RCC 7860 (cell line): ENCODE data around the gene KIAA1755.

Source experiments
- DNase-seq: peaks from one replicate; pipeline ENCODE4 v3.0.0-alpha.2; 2015; ENCODE audit warnings: low spot score
- FAIRE-seq: peaks from 2 replicates; lab custom pipeline; 2012; peaks lifted over from hg19 to GRCh38; lab: Jason Lieb, UNC

KIAA1755 gene

DNA sequence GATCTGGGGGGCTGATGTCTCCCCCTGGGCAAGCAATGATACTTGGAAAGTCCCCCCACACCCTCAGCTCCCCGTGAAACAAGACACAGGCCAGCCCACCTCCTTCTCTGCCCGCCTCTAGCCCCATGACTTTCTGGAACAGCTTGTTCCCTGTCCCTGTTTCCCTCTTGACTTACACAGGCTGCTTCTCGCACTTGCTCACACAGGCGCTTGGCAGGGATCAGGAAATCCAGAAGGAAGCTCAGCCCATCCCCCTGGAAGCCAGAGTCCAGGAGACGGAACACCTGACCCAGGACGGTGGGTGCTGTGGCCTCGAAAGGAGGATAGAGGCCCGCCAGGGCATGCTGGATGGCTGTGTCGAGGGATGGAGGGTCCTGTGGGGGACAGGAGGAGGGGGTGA is 14.8 kb downstream of the KIAA1755 start:
- FAIRE-seq = no peak
- no peak for DNase-seq

DNA sequence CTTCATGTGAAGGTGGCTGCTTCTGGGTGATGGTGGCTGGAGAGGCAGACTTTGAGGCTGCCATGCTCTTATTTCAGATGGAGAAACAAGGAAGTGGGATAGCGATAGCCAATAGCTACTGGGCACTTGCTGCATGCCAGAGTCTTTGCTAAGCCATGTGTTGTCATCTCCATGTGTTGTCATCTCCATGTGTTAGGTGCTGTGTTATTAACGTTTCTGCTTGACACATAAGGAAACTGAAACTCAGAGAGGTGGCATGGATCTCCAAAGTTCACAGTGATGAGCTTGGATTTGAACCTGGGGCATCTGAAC is 16.9 kb downstream of the KIAA1755 start:
- DNase-seq (no peak), FAIRE-seq (no peak)

DNA sequence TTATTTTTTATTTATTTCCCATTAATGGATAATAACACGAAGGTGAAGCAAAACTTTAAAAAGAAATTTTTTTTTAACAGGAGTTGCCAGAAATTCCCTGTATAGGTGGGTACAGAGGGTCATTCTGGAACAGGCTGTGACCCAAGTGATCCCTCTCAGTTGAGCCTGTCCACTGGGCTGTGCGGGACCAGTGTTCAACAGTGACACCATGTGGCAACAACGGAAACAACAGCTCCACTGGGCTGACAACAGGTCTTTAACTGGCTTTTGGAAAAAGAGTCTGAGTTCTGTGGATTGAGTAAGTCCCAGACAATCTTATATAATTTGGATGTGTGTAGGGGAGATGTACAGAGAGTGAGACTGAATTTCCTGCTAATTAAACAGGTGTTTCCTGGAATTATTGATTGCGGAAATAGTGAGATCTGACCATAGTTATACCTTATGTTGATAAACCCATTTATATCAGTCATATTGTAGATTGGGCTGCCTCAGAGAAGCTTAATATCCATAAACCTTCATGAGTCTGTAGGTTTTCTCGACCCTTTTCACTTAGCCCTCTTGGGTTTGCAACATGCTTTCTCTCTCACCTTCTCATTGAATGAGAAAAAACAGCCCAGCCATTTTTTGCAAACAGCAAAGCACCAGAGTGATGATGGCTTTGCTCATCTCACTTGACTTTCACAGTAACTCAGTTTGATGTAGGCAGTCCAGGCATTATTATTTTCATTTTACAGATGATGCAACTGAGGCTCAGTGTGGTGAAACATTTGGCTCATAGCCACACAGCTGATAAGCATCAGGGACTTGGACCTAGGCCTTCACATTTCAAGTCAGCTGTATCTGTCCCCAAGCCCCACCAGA is 17.5 kb downstream of the KIAA1755 start:
- peak; percentile 31 for DNase-seq
- FAIRE-seq = no peak

DNA sequence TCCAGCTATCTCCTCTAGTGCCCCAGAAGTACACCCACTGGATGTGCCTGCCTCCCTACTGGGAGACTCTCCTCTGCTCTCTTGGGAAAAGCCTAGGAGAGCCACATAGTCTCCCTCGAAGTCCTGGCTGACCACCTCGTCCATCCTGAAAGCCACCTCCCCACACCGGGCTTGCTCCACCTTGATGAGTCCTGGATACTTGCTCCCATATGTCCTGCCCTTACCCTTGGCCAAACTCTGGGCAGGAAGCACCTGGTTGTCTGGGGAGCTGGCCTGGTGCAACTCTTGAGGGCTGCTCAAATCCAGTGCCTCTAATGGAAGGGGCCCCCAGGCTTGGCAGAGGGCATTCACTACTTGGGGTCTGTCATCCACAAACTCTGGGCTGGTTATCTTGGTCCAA is 19.3 kb downstream of the KIAA1755 start:
- DNase-seq (no peak), FAIRE-seq (no peak)

DNA sequence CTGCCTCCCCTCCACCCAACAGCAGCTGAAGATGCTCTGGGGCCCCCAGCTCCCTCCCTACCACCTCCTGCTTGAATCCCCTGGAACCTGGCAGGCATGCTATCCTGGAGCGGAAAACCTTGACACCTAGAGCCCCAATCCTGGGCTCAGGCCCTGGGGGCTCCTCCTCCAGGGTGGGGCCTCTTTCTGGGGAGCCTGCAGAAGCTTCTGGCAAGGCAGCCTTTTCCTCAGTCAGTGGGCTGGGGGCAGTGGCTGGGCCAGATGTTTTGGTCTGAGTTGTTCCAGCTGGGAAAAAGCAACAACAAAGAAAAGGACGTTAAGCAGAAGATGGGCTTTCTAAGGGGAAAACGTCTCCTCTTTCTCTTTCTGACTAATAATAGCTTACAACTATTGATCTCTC is 21.1 kb downstream of the KIAA1755 start:
- FAIRE-seq = no peak
- DNase-seq = no peak

DNA sequence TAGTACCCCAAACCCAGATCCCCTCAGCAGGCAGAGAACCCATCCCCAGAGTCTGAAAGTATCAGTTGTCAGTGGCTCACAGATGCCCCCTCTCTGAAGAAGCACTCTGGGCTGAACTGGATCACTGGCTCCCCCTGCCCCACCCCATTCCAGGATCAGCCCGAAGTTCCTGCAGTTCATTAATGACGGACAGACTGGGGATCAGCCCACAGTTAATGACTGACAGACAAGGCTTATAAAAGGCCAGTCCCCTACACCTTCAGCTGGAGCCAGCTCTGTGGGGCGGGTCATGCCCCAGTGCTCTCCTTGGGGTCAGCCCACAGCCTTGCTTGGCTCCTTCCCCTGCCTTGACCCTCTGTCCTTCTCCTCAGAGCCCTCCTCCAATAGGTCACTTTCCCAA is 21.7 kb downstream of the KIAA1755 start:
- FAIRE-seq = no peak
- DNase-seq = no peak

DNA sequence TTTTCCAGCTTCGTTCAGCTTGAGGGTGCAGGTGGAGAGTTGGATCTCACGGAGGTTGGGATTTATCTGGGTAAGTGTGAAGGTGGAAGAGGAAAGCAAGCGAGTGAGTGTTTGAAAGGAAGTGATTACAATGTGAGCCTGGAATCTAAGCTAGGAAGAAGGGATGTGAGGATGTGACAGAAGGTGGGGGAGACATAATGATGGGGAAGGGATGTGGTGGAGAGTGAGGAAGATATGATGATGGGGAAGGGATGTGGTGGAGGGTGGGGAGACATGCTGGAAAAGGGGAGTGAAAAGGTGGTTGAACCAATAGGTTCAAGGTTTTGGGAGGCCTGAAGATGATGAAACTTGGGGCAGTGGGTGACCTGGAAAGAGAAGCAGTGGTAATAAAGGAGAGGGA is 23.2 kb downstream of the KIAA1755 start:
- DNase-seq = no peak
- no peak for FAIRE-seq

DNA sequence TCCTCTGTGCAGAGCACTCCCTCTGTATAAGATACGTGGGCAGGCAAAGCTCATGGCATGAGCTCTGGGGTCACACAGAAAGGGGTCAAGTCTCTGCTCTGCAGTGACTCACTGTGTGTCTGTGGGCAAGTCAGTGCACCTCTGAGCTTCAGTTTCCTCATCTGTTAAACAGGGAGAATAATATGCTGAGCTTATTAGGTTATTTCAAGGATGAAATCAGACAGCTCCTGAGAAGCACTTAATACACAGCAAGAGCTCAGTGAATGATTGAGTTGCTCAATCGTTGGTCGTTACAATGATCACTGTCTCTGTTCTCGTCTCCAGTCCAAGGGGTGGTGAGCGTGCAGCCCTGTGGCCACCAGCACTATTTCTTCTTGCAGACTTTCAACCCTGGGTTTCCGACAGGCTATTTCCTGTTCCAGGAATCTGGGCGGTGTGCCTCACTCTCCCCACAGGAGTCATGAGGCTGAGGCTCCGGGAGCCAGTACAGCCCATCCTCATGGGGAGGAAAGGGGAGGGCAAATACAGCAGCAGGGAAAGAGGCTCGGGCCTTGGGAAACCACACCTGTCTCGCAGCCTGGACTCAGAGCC is 28.9 kb downstream of the KIAA1755 start:
- no peak for FAIRE-seq
- DNase-seq = peak; percentile 23

DNA sequence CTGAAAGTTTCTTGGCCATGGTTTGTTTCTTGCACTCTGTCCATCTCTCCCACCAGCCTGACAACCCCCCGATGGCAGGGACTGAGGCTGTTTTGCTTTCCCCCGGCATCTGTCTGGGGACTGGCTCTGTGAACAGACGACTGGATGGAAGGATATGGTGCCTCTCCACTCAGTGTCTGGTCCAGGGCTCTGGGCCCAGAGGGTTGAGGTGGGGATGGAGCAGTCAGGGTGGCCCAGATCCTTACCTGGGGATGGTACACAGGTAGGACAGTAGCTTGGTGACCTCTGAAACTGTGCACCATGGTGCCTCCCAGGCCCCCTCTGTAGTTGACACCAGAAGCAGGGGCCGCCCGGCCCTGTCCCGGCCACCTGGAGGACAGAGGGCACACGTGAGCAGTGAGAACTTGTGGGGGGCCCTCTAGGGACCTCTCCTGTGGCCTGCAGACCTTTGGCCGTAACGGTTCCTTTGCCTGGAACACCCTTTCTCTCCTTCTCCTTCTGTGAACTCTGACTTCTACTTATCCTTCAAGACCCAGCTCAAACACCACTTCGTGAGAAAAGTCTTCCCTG is 29.5 kb downstream of the KIAA1755 start:
- no peak for FAIRE-seq
- DNase-seq = no peak

DNA sequence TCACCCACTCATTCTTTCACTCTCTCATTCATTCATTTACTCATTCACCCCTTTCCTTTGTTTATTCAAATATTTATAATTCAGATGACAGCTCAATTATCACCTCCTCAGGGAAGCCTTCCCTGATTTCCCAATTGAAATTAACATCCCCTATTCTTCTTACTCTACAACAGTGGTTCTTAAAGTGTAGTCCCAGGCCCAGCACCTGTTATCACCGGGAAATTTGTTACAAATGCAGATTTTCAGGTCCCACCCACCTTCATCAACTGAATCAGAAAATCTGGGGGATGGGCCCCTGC is 30.3 kb downstream of the KIAA1755 start:
- DNase-seq = no peak
- no peak for FAIRE-seq

DNA sequence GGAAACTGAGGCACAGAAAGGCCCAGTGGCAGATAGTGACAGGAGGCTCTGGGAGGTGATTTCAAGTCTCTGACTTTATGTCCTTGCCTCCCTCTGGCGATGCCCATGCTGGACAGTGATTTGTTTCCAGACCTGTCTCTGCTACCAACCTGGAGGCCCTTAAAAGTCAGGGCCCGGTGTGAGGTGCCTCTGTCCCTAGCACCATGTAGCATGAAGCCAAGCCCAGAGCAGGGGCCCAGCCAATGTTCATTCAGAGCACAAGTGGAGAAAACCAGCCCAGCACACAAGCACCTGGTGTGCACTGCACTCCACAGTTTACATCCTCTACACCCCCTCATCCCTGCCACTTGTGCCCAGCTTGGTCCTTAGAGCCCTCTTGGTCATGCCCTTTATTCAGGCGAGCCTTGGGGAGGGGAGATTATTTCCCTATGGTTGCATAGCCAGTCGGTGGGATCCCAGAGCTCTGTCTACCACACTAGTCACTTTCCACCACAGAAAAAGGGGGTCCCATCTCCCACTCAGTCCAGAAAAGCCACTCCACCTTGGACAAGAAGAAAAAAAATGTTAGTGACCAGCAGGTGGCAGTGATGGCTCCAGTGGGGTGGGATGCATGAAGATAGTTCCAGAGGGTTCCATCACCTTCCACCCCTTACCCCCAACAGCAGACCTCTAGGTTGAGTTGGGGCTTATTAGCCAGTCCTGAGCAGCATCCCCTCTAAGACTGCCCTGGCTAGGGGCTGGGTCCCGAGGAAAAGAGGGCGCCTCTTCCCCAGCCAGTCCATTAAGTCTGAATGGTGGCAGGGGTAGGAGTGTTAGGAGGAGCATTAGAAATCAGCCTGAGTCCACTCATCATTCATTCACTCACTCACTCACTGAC is 30.9 kb downstream of the KIAA1755 start:
- FAIRE-seq (no peak), DNase-seq (no peak)

DNA sequence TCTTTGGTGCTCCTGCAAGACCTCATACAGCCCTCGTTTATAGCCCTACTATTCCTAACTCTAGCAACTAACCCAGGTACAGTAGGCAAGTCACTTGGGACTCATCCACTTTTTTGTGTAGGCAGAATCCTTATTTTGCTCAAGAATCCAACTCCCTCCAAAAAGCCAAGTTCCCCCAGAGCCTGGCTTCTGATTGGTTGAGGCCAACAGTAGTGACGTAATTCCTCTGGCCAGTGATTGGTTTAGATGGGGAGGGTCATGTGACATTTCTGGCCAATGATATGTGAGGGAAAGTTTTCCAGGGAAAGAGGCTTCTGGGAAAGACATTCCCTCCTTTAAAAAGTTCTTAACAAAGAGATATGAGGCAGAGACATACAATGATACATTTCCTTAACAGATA is 32.1 kb downstream of the KIAA1755 start:
- no peak for DNase-seq
- FAIRE-seq = no peak

DNA sequence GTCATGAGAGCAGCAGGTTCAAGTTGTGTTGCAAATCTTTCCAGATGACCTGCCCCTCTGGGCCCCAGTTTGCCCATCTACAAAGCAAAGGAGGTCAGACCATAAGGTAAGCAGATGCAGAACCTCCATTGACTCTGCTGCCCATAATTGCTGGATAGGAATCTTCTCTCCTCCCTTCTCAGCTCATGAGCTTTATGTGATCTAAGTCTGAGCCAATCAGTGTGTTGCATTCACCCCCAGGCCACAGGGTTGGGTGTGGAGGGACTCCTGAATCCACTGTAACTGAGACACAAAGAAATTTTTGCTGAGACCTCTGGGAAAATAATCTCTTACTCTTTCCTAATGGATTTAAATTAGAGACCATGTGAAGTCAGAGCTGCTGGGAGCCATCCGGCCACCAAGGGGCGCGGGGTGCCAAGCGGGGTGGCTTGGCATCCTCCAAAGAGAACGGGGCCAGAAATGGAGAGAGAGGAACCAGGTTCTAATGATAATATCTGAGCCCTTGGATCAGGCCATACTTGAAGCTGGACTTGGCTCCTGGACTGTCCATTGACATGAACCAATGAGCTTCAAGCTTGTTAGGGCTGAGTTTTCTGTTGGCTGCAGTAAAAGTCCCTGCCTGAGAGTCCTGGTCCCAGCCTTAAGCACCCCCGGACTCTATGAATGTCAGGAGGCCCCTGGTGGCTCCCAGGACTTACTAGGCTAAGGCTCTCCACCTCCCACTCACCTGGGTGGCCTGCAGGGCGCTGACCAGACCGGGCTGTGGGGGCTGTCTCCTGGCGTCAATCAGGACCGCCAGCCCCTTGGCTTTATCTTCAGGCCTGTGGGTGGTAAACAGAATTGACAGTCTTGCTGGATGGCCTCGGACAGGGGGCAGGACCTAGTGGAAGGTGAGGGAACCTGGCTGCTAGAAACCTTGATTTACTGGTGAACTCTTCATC is 32.8 kb downstream of the KIAA1755 start:
- FAIRE-seq = no peak

DNA sequence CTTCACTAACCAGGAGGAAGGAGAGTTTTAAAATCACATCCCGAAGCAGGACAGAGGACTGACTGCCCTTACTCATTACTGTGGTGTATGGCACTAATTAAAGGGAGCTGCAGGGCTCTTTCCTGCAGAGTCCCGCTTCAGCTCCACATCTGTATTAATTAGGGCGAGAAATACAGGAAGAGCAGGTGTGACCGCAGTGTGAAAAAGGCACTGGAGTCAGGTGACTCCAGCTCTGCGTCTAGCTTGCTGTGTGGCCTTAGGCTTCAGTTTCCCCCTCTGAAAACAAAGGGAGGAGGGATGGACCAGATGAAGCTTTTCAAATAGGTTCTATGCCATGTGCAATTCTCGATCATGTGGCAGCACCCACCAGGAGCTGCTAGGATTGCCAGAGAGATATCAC is 34.0 kb downstream of the KIAA1755 start:
- no peak for DNase-seq

More for the DNA sequence above, 32.8 kb downstream of the KIAA1755 start:
- DNase-seq = no peak

DNA sequence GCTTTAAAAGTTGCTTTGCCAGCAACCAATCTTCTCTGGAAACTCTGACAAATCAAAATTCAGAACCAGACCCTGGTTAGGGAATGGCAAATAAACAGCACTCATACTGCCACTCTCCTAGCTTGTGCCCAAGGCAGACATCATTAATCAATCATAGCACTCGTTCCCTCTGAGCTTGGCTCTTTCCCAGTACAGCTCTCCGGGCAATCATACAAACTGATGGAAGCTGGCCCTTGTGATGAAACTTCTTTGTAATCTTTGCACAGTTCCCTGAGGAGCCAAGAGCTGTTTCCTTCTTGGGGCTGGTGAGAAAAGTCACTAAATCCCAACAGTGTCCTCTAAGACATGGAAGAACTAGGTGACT is 34.7 kb downstream of the KIAA1755 start:
- FAIRE-seq (no peak), DNase-seq (no peak)

More for the DNA sequence above, 34.0 kb downstream of the KIAA1755 start:
- no peak for FAIRE-seq

DNA sequence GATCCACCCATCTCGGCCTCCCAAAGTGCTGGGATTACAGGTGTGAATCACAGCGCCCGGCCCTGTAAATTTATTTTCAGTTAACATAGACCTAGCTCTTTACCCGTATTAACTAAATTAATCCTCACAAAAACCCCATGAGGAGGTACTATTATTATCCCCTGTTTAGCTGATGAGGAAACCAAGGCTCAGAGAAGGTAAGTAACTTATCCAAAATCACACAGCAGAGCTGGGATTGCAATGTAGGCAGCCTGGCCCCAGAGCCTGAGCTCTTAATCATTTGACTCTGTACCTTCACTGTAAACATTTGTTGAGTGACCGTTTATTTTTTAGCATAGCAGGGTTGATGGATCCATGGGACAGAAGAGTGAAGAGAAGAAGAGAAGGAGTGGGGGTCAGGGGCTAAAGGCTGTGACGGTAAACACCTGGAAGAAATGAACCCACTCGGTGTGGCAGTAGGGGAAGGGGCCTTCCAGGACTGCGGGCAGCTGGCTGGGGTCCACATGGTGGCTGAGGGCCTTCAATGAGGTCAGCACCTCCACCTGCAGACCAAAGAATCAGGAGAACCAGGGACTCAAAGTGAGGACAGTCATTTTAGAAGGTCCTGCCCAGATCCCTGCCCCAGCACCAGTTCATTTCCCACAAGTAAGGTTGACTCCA is 35.2 kb downstream of the KIAA1755 start:
- FAIRE-seq (no peak), DNase-seq (no peak)

DNA sequence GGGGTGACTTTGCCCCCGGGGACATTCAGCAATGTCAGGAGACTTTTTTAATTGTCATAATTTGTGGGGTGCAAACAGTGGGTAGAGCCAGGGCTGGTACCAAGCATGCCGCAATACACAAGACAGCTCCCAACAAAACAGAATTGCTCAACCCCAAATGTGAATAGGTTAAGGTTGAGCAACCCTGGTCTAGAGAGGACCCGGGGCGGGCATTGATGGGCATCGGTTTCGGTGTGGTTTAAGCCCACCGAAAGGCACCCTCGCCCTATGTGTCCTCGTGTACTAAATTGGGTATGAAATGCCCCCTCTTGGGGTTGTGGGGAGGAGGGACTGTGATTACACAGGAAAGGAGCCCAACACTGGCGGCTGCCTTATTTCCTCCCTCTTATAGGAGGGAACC is 36.0 kb downstream of the KIAA1755 start:
- DNase-seq (no peak), FAIRE-seq (no peak)

DNA sequence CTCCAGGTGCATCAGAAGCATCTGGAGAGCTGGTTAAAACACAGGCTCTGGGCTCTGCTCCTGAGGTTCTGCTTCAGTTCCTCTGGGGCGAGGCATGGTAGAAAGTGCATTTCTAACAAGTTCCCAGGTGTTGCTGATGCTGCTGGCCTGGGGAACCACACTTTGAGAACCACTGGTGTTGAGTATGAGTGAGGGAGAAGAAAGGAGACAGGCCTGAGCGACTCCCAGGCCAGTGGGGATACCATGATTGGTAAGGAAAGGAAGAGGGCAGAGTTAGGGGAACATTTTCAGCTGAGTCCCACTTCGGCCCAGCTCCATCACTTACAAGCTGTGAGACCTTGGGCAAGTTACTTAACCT is 36.8 kb downstream of the KIAA1755 start:
- FAIRE-seq (no peak), DNase-seq (no peak)

DNA sequence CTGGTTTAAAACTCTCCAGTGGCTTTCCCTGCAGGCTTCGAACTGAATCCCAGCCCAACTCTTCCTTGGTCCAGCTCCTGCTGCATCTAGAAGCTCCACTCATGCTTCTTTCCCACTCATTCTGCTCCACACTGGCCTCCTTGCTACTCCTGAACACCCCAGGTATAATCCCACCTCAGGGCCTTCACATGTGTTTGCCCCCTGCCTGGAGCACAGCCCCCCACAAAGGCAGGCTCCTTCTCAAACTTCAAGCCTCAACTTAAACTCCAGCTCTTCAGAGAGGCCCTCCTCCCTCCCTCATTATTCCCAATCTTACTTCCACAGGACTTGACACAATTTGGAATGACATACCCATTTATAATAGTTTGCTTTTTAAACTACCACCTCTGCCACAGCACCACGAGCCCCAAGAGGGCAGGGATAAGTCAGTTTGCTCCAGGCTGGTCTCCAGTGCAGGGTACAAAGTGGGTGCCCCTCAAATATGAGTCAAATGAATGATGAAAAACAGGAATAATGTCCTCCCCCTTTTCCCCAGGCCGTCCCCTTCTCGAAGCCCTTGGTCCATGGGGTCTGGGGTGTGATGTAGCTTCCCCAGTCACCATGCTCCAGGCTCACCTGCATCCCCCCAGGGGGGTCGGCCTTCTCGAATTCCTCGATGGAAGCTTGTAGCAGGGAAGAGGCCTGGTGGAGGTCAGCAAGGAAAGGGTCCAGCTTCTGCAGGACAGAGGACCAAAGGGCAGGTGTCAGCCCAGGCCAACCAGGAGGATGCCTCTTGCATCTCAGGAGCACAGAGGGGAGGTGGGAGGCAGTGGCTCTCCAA is 37.4 kb downstream of the KIAA1755 start:
- no peak for FAIRE-seq
- no peak for DNase-seq
